Inflammatory macrophage treated with lipopolysaccharide for 1 hour (primary cell): ENCODE measurements around the gene PPP1R10.
"Not testable (repeated sequence)": the region's sequence is repeated elsewhere in the genome, so short reads cannot be mapped to it uniquely, and the experiment has no call there.

Source experiments
- DNase-seq, 2 donors: peaks; one replicate each; pipeline ENCODE4 v3.0.0-alpha.2; 2020 to 2022

Gene PPP1R10

GRCh38 chr6:30616811-30617564 lies at the start of gene PPP1R10:
TSS of gene PPP1R10 (minus strand) at chr6:30617243. CDS start at chr6:30609944, 7,299 bp downstream.
- peak; percentile 100 for DNase-seq

- peak; percentile 33 to 68 for DNase-seq
These were observed 49.3 kb upstream of the PPP1R10 start for GRCh38 chr6:30666300-30666699.

GRCh38 chr6:30664994-30665767 lies 48.1 kb upstream of the PPP1R10 start:
- DNase-seq, result no peak

- not testable (repeated sequence) for DNase-seq
These were observed 40.9 kb upstream of the PPP1R10 start for GRCh38 chr6:30657922-30658321.

- DNase-seq, result no peak
These were observed 40.4 kb upstream of the PPP1R10 start for GRCh38 chr6:30657454-30657853.

GRCh38 chr6:30656513-30656912 lies 39.5 kb upstream of the PPP1R10 start:
- DNase-seq, result peak; percentile 65 to 69

GRCh38 chr6:30655743-30656094 lies 38.7 kb upstream of the PPP1R10 start:
- DNase-seq, result no peak

GRCh38 chr6:30654798-30655742 lies 38.0 kb upstream of the PPP1R10 start:
- no peak for DNase-seq

- DNase-seq, result no peak
These were observed 34.1 kb upstream of the PPP1R10 start for GRCh38 chr6:30651143-30651542.

- peak; percentile 62 to 66 for DNase-seq
These were observed 30.4 kb upstream of the PPP1R10 start for GRCh38 chr6:30647242-30648116.

- DNase-seq, result peak; percentile 86 to 92
These were observed 29.6 kb upstream of the PPP1R10 start, which contains the start of gene C6orf136 for GRCh38 chr6:30646450-30647241. TSS of gene C6orf136 (plus strand) at chr6:30647133. CDS start at chr6:30647232, 99 bp downstream.

- DNase-seq, result no peak
These were observed 28.9 kb upstream of the PPP1R10 start for GRCh38 chr6:30645989-30646388.

- DNase-seq, result no peak
These were observed 27.7 kb upstream of the PPP1R10 start for GRCh38 chr6:30644769-30645168.

GRCh38 chr6:30643656-30644055 lies 26.6 kb upstream of the PPP1R10 start:
- DNase-seq, result no peak

GRCh38 chr6:30641048-30641447 lies 24.0 kb upstream of the PPP1R10 start:
- DNase-seq, result no peak

GRCh38 chr6:30640481-30640880 lies 23.4 kb upstream of the PPP1R10 start:
- DNase-seq, result peak in 1 of 2 donors; percentile 15

- DNase-seq, result no peak
These were observed 18.8 kb upstream of the PPP1R10 start for GRCh38 chr6:30635834-30636233.

- peak; percentile 76 to 89 for DNase-seq
These were observed 9.7 kb upstream of the PPP1R10 start, which contains the start of gene ATAT1 for GRCh38 chr6:30626484-30627366. TSS of gene ATAT1 (plus strand) at chr6:30626874.

- no peak for DNase-seq
These were observed 8.5 kb upstream of the PPP1R10 start for GRCh38 chr6:30625511-30625910.

- no peak for DNase-seq
These were observed 2.5 kb upstream of the PPP1R10 start for GRCh38 chr6:30619561-30619960.
